Naive B cell (primary cell): ENCODE measurements around the gene ABCC8. TPM values are rescaled to one million over a fixed set of nuclear protein-coding genes. Genes with fewer than 3 reads are reported as not detected.
A peak's percentile ranks its signal among the peaks of the same experiment; 100 is the strongest.

ENCODE experiments used
- ATAC-seq, 2 donors: fragments of 150-1000 bp; cut with Tn5 transposase; 2 replicates each; pipeline ENCODE4 v1.10.0; 2021; ENCODE audit warnings: low read depth in 2 of 2, mild to moderate bottlenecking in 2 of 2, moderate library complexity in 2 of 2
- DNase-seq: peaks from one replicate; pipeline ENCODE4 v3.0.0; 2022
- H3K27ac Mint-ChIP-seq, 6 donors: one replicate each; pipeline ENCODE4 v1.8.0; 2020 to 2022; ENCODE audit warnings: mild to moderate bottlenecking in 6 of 6, mixed read lengths in 6 of 6, moderate library complexity in 5 of 6, inconsistent platforms in 2 of 6
- H3K27me3 Mint-ChIP-seq, 3 donors: one replicate each; pipeline ENCODE4 v1.8.0; 2021 to 2022; ENCODE audit warnings: mixed read lengths in 3 of 3, mild to moderate bottlenecking in 1 of 3
- H3K36me3 Mint-ChIP-seq, 2 donors: one replicate each; pipeline ENCODE4 v1.8.0; 2020 to 2022; ENCODE audit warnings: mixed read lengths in 2 of 2, inconsistent platforms in 1 of 2, mild to moderate bottlenecking in 1 of 2
- H3K4me1 Mint-ChIP-seq, 3 donors: one replicate each; pipeline ENCODE4 v1.8.0; 2020 to 2022; ENCODE audit warnings: mixed read lengths in 3 of 3, inconsistent platforms in 1 of 3, mild to moderate bottlenecking in 1 of 3, moderate library complexity in 1 of 3
- H3K4me3 Mint-ChIP-seq, 8 donors: one replicate each; pipeline ENCODE4 v1.8.0; 2020 to 2022; ENCODE audit warnings: mild to moderate bottlenecking in 8 of 8, mixed read lengths in 8 of 8, moderate library complexity in 8 of 8, inconsistent platforms in 2 of 8
- H3K9me3 Mint-ChIP-seq, 7 donors: one replicate each; pipeline ENCODE4 v1.8.0; 2020 to 2022; ENCODE audit warnings: mixed read lengths in 7 of 7, mild to moderate bottlenecking in 5 of 7, inconsistent platforms in 2 of 7, moderate library complexity in 1 of 7
- polyA plus RNA-seq, 6 donors: library from polyadenylated mRNA; unstranded; fragments of 300-500 nt; fragmentation: Illumina TruSeq; gene quantifications; one replicate each; pipeline ENCODE4 v1.2.3, GENCODE V29; 2021; ENCODE audit warnings: low read depth in 6 of 6

The ABCC8 gene
- polyA plus RNA-seq, 6 donors from 2014 or later = not detected

DNA sequence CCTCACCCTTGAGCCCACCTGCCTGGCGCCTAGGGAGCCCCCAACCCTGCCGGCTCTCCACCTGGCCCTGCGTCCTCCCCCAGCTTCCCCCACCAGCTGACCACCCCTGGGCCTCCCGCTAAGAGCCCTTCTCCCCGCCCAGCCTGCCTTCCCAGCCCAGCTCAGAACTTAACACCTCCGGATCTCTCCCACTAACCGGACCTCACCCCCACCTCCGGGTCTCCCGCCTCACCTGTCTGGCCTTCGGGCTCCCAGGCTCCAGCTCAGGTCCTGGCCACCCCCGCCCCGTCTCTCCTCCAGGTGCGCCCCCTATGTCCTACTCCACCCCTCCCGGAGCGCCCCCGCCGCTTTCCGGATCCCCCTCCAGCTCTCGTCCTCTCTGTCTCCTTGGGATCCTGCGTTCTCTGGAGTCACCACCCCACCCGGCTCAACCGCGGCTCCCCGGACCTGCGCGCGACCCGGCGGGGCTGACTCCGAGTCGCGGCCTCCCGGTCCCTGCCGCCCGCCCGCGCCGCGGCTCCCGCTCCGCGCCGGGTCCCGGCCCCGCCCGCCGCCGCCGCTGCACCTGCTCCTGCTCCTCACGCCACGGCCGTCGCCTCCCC is 87.9 kb downstream of the ABCC8 start, which contains the start of gene KCNJ11:
Gene KCNJ11, minus strand, starts transcription at position 51 of the 602 bp plus-strand sequence. CDS start 568 bp downstream, outside the sequence.
- no peaks in the 10 kb centered on the region for H3K9me3 Mint-ChIP-seq
- peak within 1 kb of the TSS; percentile 76 to 94 (median 84) for H3K4me3 Mint-ChIP-seq
- H3K4me1 Mint-ChIP-seq = peaks cover 8 to 16% (median 9%) of the 10 kb centered on the region in 3 donors
- no peaks in the 10 kb centered on the region for H3K36me3 Mint-ChIP-seq
- peak within 1 kb of the TSS in 3 of 6 donors; percentile 69 to 80 (median 79) for H3K27ac Mint-ChIP-seq
- no peak for DNase-seq
- ATAC-seq = peak; percentile 49 to 63
- H3K27me3 Mint-ChIP-seq = peaks cover 4 to 36% (median 22%) of the 10 kb centered on the region in 3 donors

DNA sequence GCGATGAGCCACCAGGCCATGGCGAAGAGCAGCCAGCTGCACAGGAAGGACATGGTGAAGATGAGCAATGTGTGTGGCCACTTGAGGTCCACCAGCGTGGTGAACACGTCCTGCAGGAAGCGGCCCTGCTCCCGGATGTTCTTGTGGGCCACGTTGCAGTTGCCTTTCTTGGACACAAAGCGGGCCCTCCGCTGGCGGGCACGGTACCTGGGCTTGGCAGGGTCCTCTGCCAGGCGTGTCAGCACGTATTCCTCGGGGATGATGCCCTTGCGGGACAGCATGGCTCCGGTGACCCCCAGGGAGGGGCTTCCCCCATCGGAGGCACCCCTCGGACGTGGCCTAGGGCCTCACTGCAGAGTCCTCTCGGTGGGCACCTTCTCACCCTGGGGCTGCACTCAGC is 88.8 kb downstream of the ABCC8 start:
- H3K4me1 Mint-ChIP-seq = peaks cover 8 to 16% (median 9%) of the 10 kb centered on the region in 3 donors
- H3K4me3 Mint-ChIP-seq = peak overlapping the region in 7 of 8 donors; percentile 60 to 92 (median 78)
- DNase-seq (no peak), ATAC-seq (no peak)
- H3K27ac Mint-ChIP-seq = no peak overlapping the region
- H3K27me3 Mint-ChIP-seq = peaks cover 6 to 36% (median 22%) of the 10 kb centered on the region in 3 donors
- no peaks in the 10 kb centered on the region for H3K36me3 Mint-ChIP-seq
- no peaks in the 10 kb centered on the region for H3K9me3 Mint-ChIP-seq

DNA sequence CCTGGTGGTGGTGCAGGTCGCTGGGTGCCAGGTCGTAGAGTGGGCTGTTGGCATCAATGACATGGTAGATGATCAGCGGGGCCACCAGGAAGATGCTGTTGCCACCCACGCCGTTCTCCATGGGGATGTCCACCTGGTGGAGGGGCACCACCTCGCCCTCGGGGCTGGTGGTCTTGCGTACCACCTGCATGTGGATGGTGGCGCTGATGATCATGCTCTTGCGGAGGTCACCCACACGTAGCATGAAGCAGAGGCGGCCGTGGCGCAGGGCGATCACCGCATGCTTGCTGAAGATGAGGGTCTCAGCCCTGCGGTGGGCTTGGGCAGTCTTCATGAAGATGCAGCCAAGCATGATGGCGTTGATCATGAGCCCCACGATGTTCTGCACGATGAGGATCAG is 89.4 kb downstream of the ABCC8 start:
- no peak for ATAC-seq
- DNase-seq = no peak
- Mint-ChIP-seq H3K36me3 (no peaks in the 10 kb centered on the region), H3K4me3 (peak overlapping the region in 7 of 8 donors; percentile 47 to 91 (median 78)), H3K4me1 (peaks cover 8 to 16% (median 9%) of the 10 kb centered on the region in 3 donors), H3K27ac (no peak overlapping the region), H3K27me3 (peaks cover 6 to 36% (median 22%) of the 10 kb centered on the region in 3 donors), H3K9me3 (no peaks in the 10 kb centered on the region)

DNA sequence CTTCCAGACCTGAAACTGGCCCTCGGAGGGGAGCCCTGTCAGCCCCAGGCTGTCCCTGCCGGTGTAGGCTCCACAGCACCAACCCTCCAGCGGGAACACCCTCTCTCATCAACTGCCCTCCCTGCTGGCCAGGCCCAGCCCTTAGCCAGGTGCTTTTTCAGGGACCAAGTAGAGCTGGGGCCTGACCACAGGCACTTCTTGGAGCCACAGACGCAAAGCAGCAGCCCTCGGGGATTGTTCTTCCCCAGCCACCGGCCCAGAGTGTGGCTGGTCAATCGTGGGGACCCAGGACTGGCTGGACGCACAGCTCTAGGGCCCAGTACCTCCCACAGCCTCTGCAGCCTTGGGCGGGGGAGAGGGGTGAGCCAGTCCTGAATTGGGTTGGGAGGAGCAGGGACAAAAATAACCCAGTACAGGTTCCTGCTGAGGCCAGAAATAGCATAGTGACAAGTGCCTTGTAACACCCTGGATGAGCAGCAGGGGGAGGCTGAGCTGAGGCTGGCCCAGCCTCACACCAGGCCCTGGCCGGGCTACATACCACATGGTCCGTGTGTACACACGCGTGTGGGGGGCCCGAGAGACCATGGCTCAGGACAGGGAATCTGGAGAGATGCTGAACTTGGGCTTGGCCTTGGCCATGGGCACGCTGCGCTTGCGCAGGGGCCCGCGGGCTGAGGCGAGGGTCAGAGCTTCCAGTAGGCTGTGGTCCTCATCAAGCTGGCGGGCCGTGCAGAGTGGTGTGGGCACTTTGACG is 90.1 kb downstream of the ABCC8 start:
- DNase-seq = no peak

DNA sequence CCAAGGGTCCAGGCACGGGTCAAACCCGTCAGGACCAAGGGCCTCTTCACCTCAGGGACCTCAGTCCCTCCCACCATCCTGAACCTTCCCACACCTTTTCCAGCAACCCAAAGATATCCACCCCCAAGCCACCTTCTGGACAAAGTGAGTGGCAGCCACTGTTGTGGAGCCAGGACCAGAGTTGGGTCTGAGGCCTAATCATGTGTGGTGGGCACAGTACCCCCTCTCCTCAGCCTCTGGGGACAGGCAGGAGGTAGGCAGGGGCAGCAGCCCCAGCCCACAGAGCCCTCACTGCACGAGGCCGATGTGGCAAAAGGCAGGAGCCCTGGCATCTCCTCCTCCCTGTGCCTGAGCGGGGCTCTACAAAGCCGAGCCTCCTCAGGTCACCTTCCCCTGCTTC is 90.7 kb downstream of the ABCC8 start:
- H3K36me3 Mint-ChIP-seq = no peaks in the 10 kb centered on the region
- ATAC-seq = no peak
- peak overlapping the region in 1 of 8 donors; percentile 30 for H3K4me3 Mint-ChIP-seq
- H3K27me3 Mint-ChIP-seq = peaks cover 6 to 36% (median 22%) of the 10 kb centered on the region in 3 donors
- H3K9me3 Mint-ChIP-seq = no peaks in the 10 kb centered on the region
- H3K27ac Mint-ChIP-seq = peak overlapping the region in 1 of 6 donors; percentile 21
- H3K4me1 Mint-ChIP-seq = peaks cover 8 to 12% (median 9%) of the 10 kb centered on the region in 3 donors
- DNase-seq = no peak

More for the DNA sequence above, 90.1 kb downstream of the ABCC8 start:
- ATAC-seq = peak; percentile 26 to 32
- Mint-ChIP-seq H3K4me3 (peak overlapping the region in 3 of 8 donors; percentile 50 to 79 (median 77)), H3K4me1 (peaks cover 8 to 16% (median 9%) of the 10 kb centered on the region in 3 donors), H3K36me3 (no peaks in the 10 kb centered on the region), H3K27me3 (peaks cover 6 to 36% (median 22%) of the 10 kb centered on the region in 3 donors), H3K9me3 (no peaks in the 10 kb centered on the region), H3K27ac (no peak overlapping the region)

DNA sequence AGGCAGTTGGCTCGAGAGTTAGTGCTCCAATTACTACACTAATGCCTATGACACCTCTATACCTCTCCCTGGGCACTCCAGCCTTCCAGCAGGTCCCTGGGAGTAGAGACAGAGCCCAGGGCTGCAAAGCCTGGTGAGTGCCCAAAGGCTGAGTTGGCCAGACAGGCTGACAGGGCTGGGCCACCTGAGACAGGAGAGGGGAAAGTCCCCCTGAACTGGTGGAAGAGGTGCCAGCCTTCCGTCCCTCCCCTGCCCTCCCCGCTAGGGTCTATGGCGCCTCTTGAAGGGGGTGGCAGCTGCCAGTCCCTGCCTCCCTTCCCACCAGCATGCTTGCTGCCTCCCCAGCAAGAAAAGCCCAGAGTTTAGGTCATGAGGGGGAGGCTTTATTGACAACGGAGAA is 91.2 kb downstream of the ABCC8 start:
- Mint-ChIP-seq H3K9me3 (no peaks in the 10 kb centered on the region), H3K36me3 (no peaks in the 10 kb centered on the region), H3K4me3 (peak overlapping the region in 1 of 8 donors; percentile 30), H3K4me1 (peaks cover 8 to 12% (median 9%) of the 10 kb centered on the region in 3 donors), H3K27me3 (peaks cover 6 to 36% (median 22%) of the 10 kb centered on the region in 3 donors), H3K27ac (no peak overlapping the region)
- no peak for DNase-seq
- no peak for ATAC-seq

DNA sequence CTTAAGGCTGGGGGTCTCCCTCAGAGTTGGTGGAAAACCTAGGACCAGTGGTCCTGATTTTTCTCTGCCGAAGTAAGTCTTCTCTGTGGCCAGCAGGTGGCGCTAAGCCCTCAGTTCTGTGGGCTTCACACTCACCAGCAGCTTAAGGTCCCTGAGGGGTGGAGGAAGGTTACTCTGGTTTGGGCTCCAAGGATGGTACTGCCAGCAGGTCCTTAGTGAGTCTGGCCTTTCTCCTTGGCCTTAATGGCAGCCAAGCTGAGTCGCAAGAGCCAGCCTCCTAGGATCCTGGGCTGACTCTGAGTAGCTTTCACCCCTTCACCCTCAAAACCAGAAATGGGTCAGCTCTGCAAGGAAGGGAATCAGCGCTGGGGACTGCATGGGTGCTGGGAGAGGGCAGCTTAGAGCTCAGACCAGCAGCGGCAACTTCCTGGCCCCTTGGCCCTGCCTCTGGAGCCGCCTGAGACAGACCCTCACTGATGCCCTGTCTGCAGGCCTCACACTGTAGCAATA is 92.6 kb downstream of the ABCC8 start:
- H3K27ac Mint-ChIP-seq = no peak overlapping the region
- DNase-seq (peak; percentile 67), ATAC-seq (peak; percentile 58 to 71)
- H3K36me3 Mint-ChIP-seq = no peaks in the 10 kb centered on the region
- H3K4me3 Mint-ChIP-seq = peak overlapping the region in 1 of 8 donors; percentile 53
- H3K9me3 Mint-ChIP-seq = no peaks in the 10 kb centered on the region
- H3K27me3 Mint-ChIP-seq = peaks cover 6 to 26% (median 22%) of the 10 kb centered on the region in 3 donors
- H3K4me1 Mint-ChIP-seq = peaks cover 0 to 4% (median 2%) of the 10 kb centered on the region in 3 donors

DNA sequence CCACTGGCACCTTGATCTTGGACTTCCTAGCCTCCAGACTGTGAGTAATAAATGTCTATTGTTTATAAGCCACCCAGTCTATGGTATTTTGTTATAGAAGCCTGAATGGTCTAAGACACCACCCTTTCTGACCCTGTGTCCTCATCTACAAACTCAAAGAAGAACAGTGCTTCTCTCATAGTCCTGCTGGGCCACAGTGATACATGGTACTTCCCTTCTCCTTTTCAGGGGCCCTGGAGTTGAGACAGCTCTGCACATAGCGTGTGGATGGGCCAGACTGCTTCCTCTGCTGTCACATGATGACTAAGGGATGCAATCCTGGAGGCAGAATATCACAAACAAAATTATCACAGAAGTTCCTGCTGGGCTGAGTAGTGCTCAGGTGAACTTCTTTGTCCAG is 93.2 kb downstream of the ABCC8 start:
- no peak for ATAC-seq
- H3K4me1 Mint-ChIP-seq = peaks cover 0 to under 1% (median under 1%) of the 10 kb centered on the region in 3 donors
- no peak overlapping the region for H3K4me3 Mint-ChIP-seq
- no peak for DNase-seq
- peaks cover 0 to 2% (median 0%) of the 10 kb centered on the region in 7 donors for H3K9me3 Mint-ChIP-seq
- peaks cover 6 to 22% (median 21%) of the 10 kb centered on the region in 3 donors for H3K27me3 Mint-ChIP-seq
- no peaks in the 10 kb centered on the region for H3K36me3 Mint-ChIP-seq
- peak overlapping the region in 1 of 6 donors; percentile 20 for H3K27ac Mint-ChIP-seq

DNA sequence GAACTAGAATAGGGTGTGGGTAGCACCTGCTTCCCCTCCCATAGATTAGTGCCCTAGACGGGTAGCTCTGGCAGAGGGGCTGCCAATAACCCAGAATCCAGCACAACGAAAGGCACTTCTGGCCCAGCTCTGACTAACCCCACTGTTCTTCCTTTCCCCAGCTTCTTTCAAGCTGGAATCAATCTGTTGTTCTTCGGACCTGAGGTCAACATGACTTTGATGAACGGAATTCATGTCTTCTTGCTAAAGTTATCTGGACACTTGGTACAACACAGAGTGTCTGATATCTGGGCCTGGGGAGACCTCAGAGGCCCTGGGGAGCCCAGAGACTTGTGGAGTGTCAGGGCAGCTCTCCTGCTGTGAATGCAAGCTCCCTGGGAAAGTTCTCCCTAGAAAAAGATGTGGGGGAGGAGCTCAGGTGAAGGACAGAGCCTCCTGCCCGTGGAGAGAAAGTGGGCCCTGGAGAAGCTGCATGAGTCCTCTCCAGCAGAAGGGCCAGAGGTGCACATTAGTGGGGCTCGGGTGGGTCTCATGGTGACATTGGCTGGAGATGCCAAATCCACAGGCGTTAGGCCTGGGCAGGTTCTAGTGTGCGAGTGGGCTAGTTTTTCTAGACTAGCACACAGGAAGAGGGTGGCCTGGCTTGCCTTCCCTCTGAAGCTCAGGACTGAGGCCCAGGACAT is 94.5 kb downstream of the ABCC8 start:
- peak overlapping the region in 1 of 8 donors; percentile 50 for H3K4me3 Mint-ChIP-seq
- no peak for ATAC-seq
- H3K27me3 Mint-ChIP-seq = peaks cover 6 to 14% (median 10%) of the 10 kb centered on the region in 3 donors
- H3K9me3 Mint-ChIP-seq = peaks cover 0 to 3% (median 0%) of the 10 kb centered on the region in 7 donors
- H3K27ac Mint-ChIP-seq = peak overlapping the region in 1 of 6 donors; percentile 28
- DNase-seq = no peak
- H3K36me3 Mint-ChIP-seq = no peaks in the 10 kb centered on the region
- H3K4me1 Mint-ChIP-seq = no peaks in the 10 kb centered on the region

DNA sequence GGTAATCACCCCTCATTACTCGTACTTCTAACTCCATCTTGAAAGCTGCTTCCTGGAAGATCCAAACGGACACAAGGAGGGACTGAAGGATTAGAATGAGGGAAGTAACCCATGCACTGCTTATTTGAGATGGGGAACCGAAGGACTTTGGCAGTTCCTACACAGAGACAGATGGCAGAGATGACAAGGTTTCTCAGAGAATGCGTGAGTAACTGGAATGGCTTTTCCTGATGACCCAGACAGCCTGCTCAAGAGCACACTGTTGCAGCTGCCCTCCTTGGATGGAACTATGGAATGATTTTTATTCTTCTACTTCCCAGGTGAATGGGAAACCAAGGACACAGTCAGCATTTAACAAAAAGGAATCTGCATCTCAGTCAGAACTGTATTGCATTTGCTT is 95.5 kb downstream of the ABCC8 start:
- peaks cover 6 to 12% (median 8%) of the 10 kb centered on the region in 3 donors for H3K27me3 Mint-ChIP-seq
- peak overlapping the region in 2 of 6 donors; percentile 37 to 68 for H3K27ac Mint-ChIP-seq
- ATAC-seq (no peak), DNase-seq (no peak)
- no peaks in the 10 kb centered on the region for H3K4me1 Mint-ChIP-seq
- peaks cover 0 to 3% (median 0%) of the 10 kb centered on the region in 7 donors for H3K9me3 Mint-ChIP-seq
- H3K4me3 Mint-ChIP-seq = no peak overlapping the region
- no peaks in the 10 kb centered on the region for H3K36me3 Mint-ChIP-seq

DNA sequence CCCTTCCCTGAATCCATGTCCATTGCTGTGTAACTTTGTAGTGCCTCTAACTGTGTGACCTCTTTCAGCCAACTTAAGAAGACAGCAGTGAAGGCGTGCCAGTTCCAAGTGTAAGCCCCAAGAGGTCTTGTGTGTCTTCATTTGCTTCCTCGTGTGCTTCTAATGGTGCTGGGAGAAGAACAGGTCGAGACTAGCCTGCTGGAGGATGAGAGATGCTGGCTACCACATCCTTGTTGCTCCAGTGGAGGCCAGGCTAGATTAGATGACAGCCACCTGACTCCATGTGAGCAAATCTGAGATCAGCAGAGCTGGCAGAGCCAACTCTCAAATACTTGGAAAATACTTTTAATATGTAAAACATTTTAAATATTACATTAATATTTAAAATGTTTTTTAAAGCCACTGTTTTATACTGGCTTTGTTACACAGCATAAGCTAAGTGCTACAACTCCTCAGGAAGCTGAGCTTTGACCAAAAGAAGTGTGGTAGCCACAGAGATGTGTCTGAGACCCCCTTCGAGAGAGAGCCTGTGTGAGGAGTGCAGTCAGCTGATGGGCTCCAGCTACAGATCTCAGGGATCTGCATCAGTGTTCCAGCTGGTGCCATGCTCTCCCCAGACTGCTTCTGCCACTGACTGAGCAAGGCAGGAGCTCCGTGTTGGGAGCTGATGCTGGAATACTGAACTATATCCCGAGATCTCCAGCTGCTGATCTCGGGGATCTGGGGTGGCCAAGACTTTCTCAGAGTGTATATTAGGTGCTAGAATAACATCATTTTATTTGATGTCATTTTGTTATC is 97.1 kb downstream of the ABCC8 start:
- H3K4me3 Mint-ChIP-seq = no peak overlapping the region
- no peak overlapping the region for H3K27ac Mint-ChIP-seq
- H3K9me3 Mint-ChIP-seq = peaks cover 0 to 3% (median under 1%) of the 10 kb centered on the region in 7 donors
- ATAC-seq (no peak), DNase-seq (no peak)
- peaks cover 3 to 6% (median 5%) of the 10 kb centered on the region in 3 donors for H3K27me3 Mint-ChIP-seq
- no peaks in the 10 kb centered on the region for H3K36me3 Mint-ChIP-seq
- H3K4me1 Mint-ChIP-seq = no peaks in the 10 kb centered on the region

DNA sequence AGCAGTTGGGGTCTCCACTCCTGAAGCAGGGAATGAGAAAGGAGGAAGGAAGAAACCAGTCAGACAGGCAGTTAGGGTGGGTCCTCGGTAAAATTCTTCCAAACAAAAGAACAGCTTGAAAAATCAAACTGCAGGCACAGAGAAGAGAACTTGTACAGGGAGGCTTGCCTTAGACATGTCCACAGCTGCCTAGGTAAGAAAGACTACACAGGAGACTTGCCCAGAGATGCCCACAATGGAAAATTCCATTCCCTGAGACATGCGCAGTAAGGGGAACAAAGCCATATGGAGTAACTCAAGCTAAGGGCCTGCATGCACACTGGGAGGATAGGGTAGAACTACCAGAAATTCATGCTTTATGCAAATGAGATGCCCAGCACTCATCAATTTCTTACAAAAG is 98.0 kb downstream of the ABCC8 start:
- Mint-ChIP-seq H3K9me3 (peaks cover 0 to 10% (median 4%) of the 10 kb centered on the region in 7 donors), H3K27me3 (peaks cover 0 to 2% (median 0%) of the 10 kb centered on the region in 3 donors), H3K4me3 (no peak overlapping the region), H3K36me3 (no peaks in the 10 kb centered on the region), H3K4me1 (no peaks in the 10 kb centered on the region), H3K27ac (peak overlapping the region in 1 of 6 donors; percentile 18)
- DNase-seq (no peak), ATAC-seq (no peak)
